H9 (cell line): ENCODE results near the gene TTLL1. TPM values are rescaled to one million over a fixed set of nuclear protein-coding genes. Genes with fewer than 3 reads are reported as not detected.

ENCODE experiments used
- DNase-seq: peaks from one replicate; pipeline ENCODE4 v3.0.0-alpha.2; 2017
- H2AFZ ChIP-seq: one replicate; pipeline ENCODE4 v1.6.1; 2013; ENCODE audit warnings: mild to moderate bottlenecking, low read length, control low read depth, moderate library complexity
- H2AK5ac ChIP-seq: 2 replicates; pipeline ENCODE4 v1.6.1; 2013; ENCODE audit warnings: low read length, control low read depth, mixed read lengths; ENCODE audit not compliant: insufficient read length
- H2BK120ac ChIP-seq: one replicate; pipeline ENCODE4 v1.6.1; 2013; ENCODE audit warnings: low read depth, mild to moderate bottlenecking, low read length, control low read depth, inconsistent platforms; ENCODE audit not compliant: poor library complexity, severe bottlenecking
- H2BK12ac ChIP-seq: 2 replicates; pipeline ENCODE4 v1.6.1; 2013; ENCODE audit warnings: low read length, control low read depth, mixed read lengths, low read depth; ENCODE audit not compliant: insufficient read length
- H2BK15ac ChIP-seq: 2 replicates; pipeline ENCODE4 v1.6.1; 2013; ENCODE audit warnings: low read depth, low read length, control low read depth
- H2BK20ac ChIP-seq: one replicate; pipeline ENCODE4 v1.6.1; 2013; ENCODE audit warnings: low read depth, mild to moderate bottlenecking, low read length, control low read depth, inconsistent platforms; ENCODE audit not compliant: poor library complexity, severe bottlenecking
- H2BK5ac ChIP-seq: 2 replicates; pipeline ENCODE4 v1.6.1; 2013; ENCODE audit warnings: low read length, control low read depth, mixed read lengths; ENCODE audit not compliant: insufficient read length
- H3K14ac ChIP-seq: 2 replicates; pipeline ENCODE4 v1.6.1; 2013; ENCODE audit warnings: low read length, control low read depth; ENCODE audit not compliant: insufficient read depth
- H3K18ac ChIP-seq: 2 replicates; pipeline ENCODE4 v1.6.1; 2013; ENCODE audit warnings: low read depth, mild to moderate bottlenecking, mixed read lengths, low read length, control low read depth; ENCODE audit not compliant: insufficient read length
- H3K23ac ChIP-seq: 2 replicates; pipeline ENCODE4 v1.6.1; 2013; ENCODE audit warnings: low read length, control low read depth, mixed read lengths, low read depth; ENCODE audit not compliant: insufficient read length
- H3K23me2 ChIP-seq: 2 replicates; pipeline ENCODE4 v1.6.1; 2013; ENCODE audit warnings: low read depth, mild to moderate bottlenecking, mixed read lengths, low read length, control low read depth; ENCODE audit not compliant: insufficient read length, poor library complexity, severe bottlenecking
- H3K27ac ChIP-seq: 2 replicates; pipeline ENCODE4 v1.5.1; 2013; ENCODE audit warnings: low read length, control low read depth, mixed read lengths, low read depth; ENCODE audit not compliant: insufficient read length
- H3K27me3 ChIP-seq: 2 replicates; pipeline ENCODE4 v1.6.1; 2013; ENCODE audit warnings: low read length, control low read depth, inconsistent platforms; ENCODE audit not compliant: insufficient read depth
- H3K4ac ChIP-seq: 2 replicates; pipeline ENCODE4 v1.6.1; 2013; ENCODE audit warnings: low read depth, mild to moderate bottlenecking, control low read depth, inconsistent platforms, low read length, moderate library complexity
- H3K4me1 ChIP-seq: 2 replicates; pipeline ENCODE4 v1.6.1; 2013; ENCODE audit warnings: low read length, control low read depth, inconsistent platforms; ENCODE audit not compliant: insufficient read depth
- H3K4me2 ChIP-seq: 2 replicates; pipeline ENCODE4 v1.6.1; 2013; ENCODE audit warnings: low read length, control low read depth, mixed read lengths; ENCODE audit not compliant: insufficient read length, insufficient read depth
- H3K56ac ChIP-seq: 2 replicates; pipeline ENCODE4 v1.6.1; 2013; ENCODE audit warnings: low read depth, mild to moderate bottlenecking, mixed read lengths, low read length, control low read depth; ENCODE audit not compliant: insufficient read length
- H3K79me1 ChIP-seq: 2 replicates; pipeline ENCODE4 v1.6.1; 2013; ENCODE audit warnings: low read depth, mild to moderate bottlenecking, moderate library complexity, low read length, control low read depth, inconsistent platforms; ENCODE audit not compliant: insufficient read depth, poor library complexity, severe bottlenecking
- H3K79me2 ChIP-seq: 2 replicates; pipeline ENCODE4 v1.6.1; 2013; ENCODE audit warnings: low read length, control low read depth, inconsistent platforms; ENCODE audit not compliant: insufficient read depth
- H3K9ac ChIP-seq: 2 replicates; pipeline ENCODE4 v1.6.1; 2013; ENCODE audit warnings: low read length, control low read depth, mixed read lengths; ENCODE audit not compliant: insufficient read length; ENCODE audit errors: extremely low read depth
- H3K9me3 ChIP-seq: one replicate; pipeline ENCODE4 v1.6.1; 2013; ENCODE audit warnings: low read depth, low read length, inconsistent platforms; ENCODE audit not compliant: control insufficient read depth
- H3T11ph ChIP-seq: one replicate; pipeline ENCODE4 v1.6.1; 2013; ENCODE audit warnings: mild to moderate bottlenecking, low read length, control low read depth, inconsistent platforms
- H4K20me1 ChIP-seq: one replicate; pipeline ENCODE4 v1.6.1; 2013; ENCODE audit not compliant: control insufficient read depth, insufficient read length, insufficient read depth
- H4K5ac ChIP-seq: 2 replicates; pipeline ENCODE4 v1.6.1; 2013; ENCODE audit warnings: low read depth, mild to moderate bottlenecking, mixed read lengths, low read length, control low read depth; ENCODE audit not compliant: insufficient read length
- H4K8ac ChIP-seq: replicated peaks from 2 replicates; pipeline ENCODE4 v1.6.1; 2013; ENCODE audit warnings: low read length, control low read depth, mixed read lengths, low read depth; ENCODE audit not compliant: insufficient read length
- H4K91ac ChIP-seq: 2 replicates; pipeline ENCODE4 v1.6.1; 2013; ENCODE audit warnings: low read depth, mild to moderate bottlenecking, moderate library complexity, mixed read lengths, low read length, control low read depth; ENCODE audit not compliant: insufficient read length
- H3K27ac Mint-ChIP-seq, 3 experiments: 2 replicates in 2 of 3; 3 replicates in 1 of 3; pipeline ENCODE4 v1.8.0; 2020 to 2021; ENCODE audit warnings: mixed read lengths in 3 of 3, mild to moderate bottlenecking in 1 of 3, moderate library complexity in 1 of 3
- H3K27me3 Mint-ChIP-seq: 2 replicates; pipeline ENCODE4 v1.8.0; 2021; ENCODE audit warnings: low read depth, mild to moderate bottlenecking, moderate library complexity, mixed read lengths
- H3K36me3 Mint-ChIP-seq, 3 experiments: 2 replicates in 2 of 3; 3 replicates in 1 of 3; pipeline ENCODE4 v1.8.0; 2020 to 2021; ENCODE audit warnings: low read depth in 3 of 3, mixed read lengths in 3 of 3; ENCODE audit not compliant: insufficient read depth in 1 of 3
- H3K4me1 Mint-ChIP-seq, 2 experiments: 2 replicates each; pipeline ENCODE4 v1.8.0; 2020; ENCODE audit warnings: mixed read lengths in 2 of 2
- H3K4me3 Mint-ChIP-seq, 2 experiments: 2 replicates in 1 of 2; 3 replicates in 1 of 2; pipeline ENCODE4 v1.8.0; 2020 to 2021; ENCODE audit warnings: mild to moderate bottlenecking in 2 of 2, mixed read lengths in 2 of 2, moderate library complexity in 1 of 2
- H3K9me3 Mint-ChIP-seq, 2 experiments: 2 replicates in 1 of 2; 3 replicates in 1 of 2; pipeline ENCODE4 v1.8.0; 2020; ENCODE audit warnings: mild to moderate bottlenecking in 2 of 2, mixed read lengths in 2 of 2, moderate library complexity in 1 of 2
- WGBS: extraction: QIAGEN DNeasy Blood & Tissue Kit; methylation state at CpG from one replicate; pipeline ENCODE4 v1.1.7; 2013; ENCODE audit warnings: missing lambda C conversion rate, low lambda C conversion rate, mixed read lengths; ENCODE audit not compliant: insufficient read length; ENCODE audit errors: extremely low coverage; 5-methylcytosine and 5-hydroxymethylcytosine counted together
- total RNA-seq: library from RNA; stranded (reverse); gene quantifications from 2 replicates; pipeline ENCODE4 v1.2.1, GENCODE V29; 2021
- TF ChIP-seq, protein P1 (sequence below): fragments of 200-600 bp; sonication (generic); conservative IDR thresholded peaks from 3 replicates; pipeline ENCODE4 v1.8.0; 2021; ENCODE audit warnings: antibody characterized with exemption, mild to moderate bottlenecking

The TTLL1 gene
- total RNA-seq, 1 experiment from 2014 or later, result 4.1 TPM

DNA sequence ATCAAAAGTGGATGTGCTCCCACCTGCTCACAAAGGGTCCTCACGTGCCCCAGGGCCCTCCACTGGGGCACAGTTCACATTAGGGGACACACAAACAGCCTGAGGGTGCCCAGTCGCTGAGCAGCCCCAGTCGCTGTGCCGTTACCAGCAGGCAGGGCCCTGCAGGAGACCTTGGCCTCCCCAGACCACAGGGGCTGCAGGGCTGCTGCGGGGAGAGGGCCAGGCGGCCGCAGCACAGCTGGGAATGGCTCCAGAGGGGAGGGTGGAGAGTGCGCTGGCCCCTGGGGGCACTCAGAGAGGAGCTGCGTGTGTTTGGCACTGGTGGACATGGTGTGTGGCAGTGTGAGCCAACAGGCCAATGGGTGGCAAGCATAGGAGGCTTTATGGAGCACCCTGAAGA, 53.9 kb downstream of the TTLL1 start:
- Histone ChIP-seq H3K23ac (no peak overlapping the region), H3K4ac (no peak overlapping the region), H4K8ac (no peak overlapping the region), H3K56ac (no peak overlapping the region), H2BK15ac (no peak overlapping the region), H3K79me2 (no peaks in the 10 kb centered on the region), H2BK20ac (no peak overlapping the region), H3K4me2 (no peak overlapping the region), H2AK5ac (no peak overlapping the region), H3K27me3 (no peaks in the 10 kb centered on the region), H2BK120ac (no peak overlapping the region), H3K4me1 (no peaks in the 10 kb centered on the region), H3K18ac (no peak overlapping the region), H2BK12ac (no peak overlapping the region), H3K23me2 (no peaks in the 10 kb centered on the region), H2BK5ac (no peak overlapping the region), H3K14ac (no peak overlapping the region), H3K9ac (no peak overlapping the region), H4K5ac (no peak overlapping the region), H2AFZ (no peak overlapping the region), H3K79me1 (no peaks in the 10 kb centered on the region), H3T11ph (no peak overlapping the region), H3K27ac (no peak overlapping the region), H3K9me3 (no peaks in the 10 kb centered on the region), H4K91ac (no peak overlapping the region), H4K20me1 (no peaks in the 10 kb centered on the region)
- no peaks in the 10 kb centered on the region; a peak in 2 of 5 replicates for H3K9me3 Mint-ChIP-seq
- no peak overlapping the region for H3K27ac Mint-ChIP-seq
- DNase-seq, result no peak
- TF ChIP-seq, protein P1, sequence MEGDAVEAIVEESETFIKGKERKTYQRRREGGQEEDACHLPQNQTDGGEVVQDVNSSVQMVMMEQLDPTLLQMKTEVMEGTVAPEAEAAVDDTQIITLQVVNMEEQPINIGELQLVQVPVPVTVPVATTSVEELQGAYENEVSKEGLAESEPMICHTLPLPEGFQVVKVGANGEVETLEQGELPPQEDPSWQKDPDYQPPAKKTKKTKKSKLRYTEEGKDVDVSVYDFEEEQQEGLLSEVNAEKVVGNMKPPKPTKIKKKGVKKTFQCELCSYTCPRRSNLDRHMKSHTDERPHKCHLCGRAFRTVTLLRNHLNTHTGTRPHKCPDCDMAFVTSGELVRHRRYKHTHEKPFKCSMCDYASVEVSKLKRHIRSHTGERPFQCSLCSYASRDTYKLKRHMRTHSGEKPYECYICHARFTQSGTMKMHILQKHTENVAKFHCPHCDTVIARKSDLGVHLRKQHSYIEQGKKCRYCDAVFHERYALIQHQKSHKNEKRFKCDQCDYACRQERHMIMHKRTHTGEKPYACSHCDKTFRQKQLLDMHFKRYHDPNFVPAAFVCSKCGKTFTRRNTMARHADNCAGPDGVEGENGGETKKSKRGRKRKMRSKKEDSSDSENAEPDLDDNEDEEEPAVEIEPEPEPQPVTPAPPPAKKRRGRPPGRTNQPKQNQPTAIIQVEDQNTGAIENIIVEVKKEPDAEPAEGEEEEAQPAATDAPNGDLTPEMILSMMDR, result no peak
- peaks cover 3 to 23% of the 10 kb centered on the region in 2 experiments for H3K4me1 Mint-ChIP-seq
- no peaks in the 10 kb centered on the region for H3K36me3 Mint-ChIP-seq
- H3K27me3 Mint-ChIP-seq, result no peaks in the 10 kb centered on the region; the same call in 1 of the 2 replicates
- no CpG with 5 or more reads among the region's 9 CpGs for WGBS
- H3K4me3 Mint-ChIP-seq, result no peak overlapping the region
